ENCODE data around the gene CUBN.

The CUBN gene

GRCh38 chr10:16929069-16929468, 200.5 kb downstream of the CUBN start:
- TF ChIP-seq CTCF (IDR thresholded peaks at IDR 0.05) (no peak), ZFX (IDR thresholded peaks at IDR 0.05; ENCODE audit: borderline replicate concordance) (no peak)

GRCh38 chr10:16927546-16927945, 202.1 kb downstream of the CUBN start:
- H3K27ac ChIP-seq = no peak overlapping the region
- TF ChIP-seq CTCF (IDR thresholded peaks at IDR 0.05) = no peak
- no peak for TF ChIP-seq ZFX (IDR thresholded peaks at IDR 0.05; ENCODE audit: borderline replicate concordance)

More at GRCh38 chr10:16929069-16929468, 200.5 kb downstream of the CUBN start:
- no peak overlapping the region for H3K27ac ChIP-seq

- TF ChIP-seq CTCF (IDR thresholded peaks at IDR 0.05) (no peak), ZFX (IDR thresholded peaks at IDR 0.05; ENCODE audit: borderline replicate concordance) (no peak)
- H3K27ac ChIP-seq = no peak overlapping the region
These were observed 205.9 kb downstream of the CUBN start for GRCh38 chr10:16923726-16924125.

GRCh38 chr10:16923309-16923708, 206.3 kb downstream of the CUBN start:
- no peak overlapping the region for H3K27ac ChIP-seq
- TF ChIP-seq ZFX (IDR thresholded peaks at IDR 0.05; ENCODE audit: borderline replicate concordance) (no peak), CTCF (IDR thresholded peaks at IDR 0.05) (no peak)

GRCh38 chr10:16919121-16919982, 210.3 kb downstream of the CUBN start:
- no peak for TF ChIP-seq ZFX (IDR thresholded peaks at IDR 0.05; ENCODE audit: borderline replicate concordance)
- TF ChIP-seq CTCF (IDR thresholded peaks at IDR 0.05) = no peak
- no peak overlapping the region for H3K27ac ChIP-seq

GRCh38 chr10:16916496-16916895, 213.1 kb downstream of the CUBN start:
- no peak overlapping the region for H3K27ac ChIP-seq

More at GRCh38 chr10:16916496-16916895, 213.1 kb downstream of the CUBN start:
- TF ChIP-seq CTCF (IDR thresholded peaks at IDR 0.05) (no peak), ZFX (IDR thresholded peaks at IDR 0.05; ENCODE audit: borderline replicate concordance) (no peak)

Data from 22Rv1 (cell line).